K562 (cell line): ENCODE data around the gene PRSS22. TPM values are rescaled to one million over a fixed set of nuclear protein-coding genes. Genes with fewer than 3 reads are reported as not detected.

ENCODE experiments used
- ASH1L ChIP-seq: fragments of 450-650 bp; IDR thresholded peaks from 2 replicates; pipeline ENCODE4 v1.6.1; 2018; ENCODE audit warnings: borderline replicate concordance, mild to moderate bottlenecking, low read depth; ENCODE audit not compliant: partially characterized antibody
- CBFA2T2 ChIP-seq: fragments of 450-650 bp; conservative IDR thresholded peaks from 2 replicates; pipeline ENCODE4 v1.6.1; 2017; ENCODE audit warnings: mild to moderate bottlenecking
- E4F1 ChIP-seq: fragments of 250-450 bp; sonication (Bioruptor Pico); IDR thresholded peaks from 2 replicates; pipeline ENCODE4 v1.5.0; 2021; ENCODE audit warnings: mild to moderate bottlenecking, borderline replicate concordance
- FOXJ3 ChIP-seq: sonication (generic); formaldehyde crosslinking; IDR thresholded peaks from 2 replicates; pipeline ENCODE4 v1.4.0; 2020; ENCODE audit warnings: mild to moderate bottlenecking, missing genetic modification reagents
- GATAD2A ChIP-seq: fragments of 450-650 bp; IDR thresholded peaks from 2 replicates; pipeline ENCODE4 v1.6.1; 2017
- HNRNPL ChIP-seq: fragments of 200-400 bp; formaldehyde crosslinking; IDR thresholded peaks from 2 replicates; pipeline ENCODE4 v1.6.1; 2017; ENCODE audit warnings: low read depth, mild to moderate bottlenecking, low read length
- ID3 ChIP-seq, 2 experiments: fragments of 250-450 bp in 1 of 2; fragments of 450-650 bp in 1 of 2; sonication (Bioruptor Pico) in 1 of 2; IDR thresholded peaks; 2 replicates each; pipeline versions ENCODE4 v1.6.1 to v1.8.0; 2016 to 2021; ENCODE audit warnings: mild to moderate bottlenecking in 2 of 2, moderate library complexity in 2 of 2, missing compliant biosample characterization in 1 of 2, missing genetic modification characterization in 1 of 2
- MXD1 ChIP-seq: fragments of 250-450 bp; sonication (Bioruptor Pico); IDR thresholded peaks from 2 replicates; pipeline ENCODE4 v1.8.0; 2021; ENCODE audit warnings: borderline replicate concordance, mild to moderate bottlenecking, moderate library complexity; ENCODE audit not compliant: poor library complexity, severe bottlenecking
- NBN ChIP-seq: fragments of 450-650 bp; IDR thresholded peaks from 2 replicates; pipeline ENCODE4 v1.6.1; 2016; ENCODE audit warnings: low read depth, mild to moderate bottlenecking
- NCOA1 ChIP-seq: fragments of 450-650 bp; IDR thresholded peaks from 2 replicates; pipeline ENCODE4 v1.6.1; 2016; ENCODE audit warnings: low read depth
- NCOR1 ChIP-seq: fragments of 450-650 bp; IDR thresholded peaks from 2 replicates; pipeline ENCODE4 v1.6.1; 2016; ENCODE audit warnings: mild to moderate bottlenecking, moderate library complexity
- PURB ChIP-seq: sonication (generic); formaldehyde crosslinking; IDR thresholded peaks from 2 replicates; pipeline ENCODE4 v1.9.0; 2021; ENCODE audit warnings: low read depth, mild to moderate bottlenecking, missing genetic modification reagents
- TAF1 ChIP-seq: IDR thresholded peaks from 2 replicates; pipeline ENCODE4 v1.6.1; 2011; ENCODE audit warnings: mild to moderate bottlenecking, low read length, moderate library complexity; ENCODE audit not compliant: insufficient read depth, control insufficient read depth, severe bottlenecking; ENCODE audit errors: extremely low read depth
- TEAD4 ChIP-seq, 2 experiments: sonication (generic) in 1 of 2; formaldehyde crosslinking in 1 of 2; IDR thresholded peaks; 2 replicates each; pipeline versions ENCODE4 v1.6.1 to v1.8.0; 2012 to 2022; ENCODE audit warnings: borderline replicate concordance in 1 of 2, inconsistent platforms in 1 of 2, low read length in 1 of 2, mild to moderate bottlenecking in 1 of 2, missing genetic modification reagents in 1 of 2
- THRAP3 ChIP-seq: fragments of 450-650 bp; IDR thresholded peaks from 2 replicates; pipeline ENCODE4 v1.6.1; 2016; ENCODE audit warnings: mild to moderate bottlenecking, inconsistent platforms, borderline replicate concordance
- TSC22D4 ChIP-seq: fragments of 450-650 bp; IDR thresholded peaks from 2 replicates; pipeline ENCODE4 v1.6.1; 2016; ENCODE audit warnings: missing genetic modification characterization, missing biosample characterization, control low read depth
- ZBTB1 ChIP-seq: sonication (generic); formaldehyde crosslinking; IDR thresholded peaks from 2 replicates; pipeline ENCODE4 v1.8.1; 2023; ENCODE audit warnings: missing genetic modification reagents, low read depth, mild to moderate bottlenecking, borderline replicate concordance
- ZFP30 ChIP-seq: fragments of 250-450 bp; sonication (Bioruptor Pico); IDR thresholded peaks from 2 replicates; pipeline ENCODE4 v1.8.0; 2022; ENCODE audit warnings: moderate library complexity, mild to moderate bottlenecking, inconsistent platforms, borderline replicate concordance
- ZFPM2 ChIP-seq: fragments of 250-450 bp; sonication (Bioruptor Pico); IDR thresholded peaks from 2 replicates; pipeline ENCODE4 v1.5.1; 2022; ENCODE audit warnings: mild to moderate bottlenecking
- ZNF140 ChIP-seq: fragments of 250-450 bp; sonication (Bioruptor Pico); IDR thresholded peaks from 2 replicates; pipeline ENCODE4 v1.8.0; 2021; ENCODE audit warnings: moderate library complexity, mild to moderate bottlenecking, inconsistent platforms
- ZNF253 ChIP-seq: fragments of 250-450 bp; sonication (Bioruptor Pico); conservative IDR thresholded peaks from 2 replicates; pipeline ENCODE4 v1.6.1; 2021; ENCODE audit warnings: mild to moderate bottlenecking
- ZNF384 ChIP-seq: IDR thresholded peaks from 2 replicates; pipeline ENCODE4 v1.6.1; 2012; ENCODE audit warnings: low read depth, low read length, improper control_type of control experiment
- ZNF77 ChIP-seq: fragments of 250-450 bp; sonication (Bioruptor Pico); IDR thresholded peaks from 2 replicates; pipeline ENCODE4 v1.5.0; 2020
- ZNF780A ChIP-seq: fragments of 250-450 bp; sonication (Bioruptor Pico); IDR thresholded peaks from 2 replicates; pipeline ENCODE4 v1.5.0; 2021; ENCODE audit warnings: mild to moderate bottlenecking
- polyA plus RNA-seq, 8 experiments: library from polyadenylated mRNA; depleted of rRNA in 4 of 8; stranded (reverse) in 5 of 8; unstranded in 3 of 8; fragments of >200 nt; fragmentation: Nextera tagmentation in 2 of 8; fragmentation: Illumina TruSeq in 1 of 8; extraction: Ambion mirVana in 2 of 8; extraction: Trizol in 1 of 8; gene quantifications; 2 replicates each; pipeline versions ENCODE4 v1.2.1 to v1.2.3, GENCODE V29; 2011 to 2014; ENCODE audit warnings: inconsistent platforms in 1 of 8, missing spikeins in 1 of 8
- total RNA-seq, 7 experiments: library from RNA; depleted of rRNA in 6 of 7; stranded (reverse); fragments of >200 nt in 6 of 7; fragmentation: Illumina TruSeq in 2 of 7; extraction: Trizol in 2 of 7; gene quantifications; 2 replicates each; pipeline versions ENCODE4 v1.2.1 to v1.2.3, GENCODE V29; 2011 to 2021; ENCODE audit warnings: low replicate concordance in 1 of 7

The PRSS22 gene
- total and polyA plus RNA-seq, 9 of the 15 experiments (the other 6 are each of a cell fraction or from before 2014, with no cell fraction given): 0.13 to 0.42 TPM; not detected in 7

- TF ChIP-seq ID3 (CRISPR knock-in tag; IDR thresholded peaks at IDR 0.05) (no peak), ID3 (tag; IDR thresholded peaks at IDR 0.05) (no peak), ZFPM2 (CRISPR knock-in tag) (no peak), ZNF77 (CRISPR knock-in tag) (no peak), ZNF780A (no peak), GATAD2A (no peak), NCOR1 (no peak), ZNF140 (no peak), THRAP3 (no peak), ZBTB1 (peak; percentile 61; the same call in 1 of the 2 replicates), CBFA2T2 (no peak), ZNF384 (no peak), NBN (0 out of 2 replicates have a peak, but pooled peaks have one; percentile 19), TSC22D4 (tag) (no peak), MXD1 (CRISPR knock-in tag) (no peak), NCOA1 (no peak), PURB (CRISPR knock-in tag) (no peak), HNRNPL (no peak), ASH1L (peak; percentile 81), TAF1 (peak; percentile 99), ZFP30 (CRISPR knock-in tag) (no peak), FOXJ3 (CRISPR knock-in tag) (no peak), TEAD4 (IDR thresholded peaks at IDR 0.05; ENCODE audit: low read length) (peak; percentile 59), TEAD4 (CRISPR knock-in tag; IDR thresholded peaks at IDR 0.05; ENCODE audit: borderline replicate concordance) (peak; percentile 51; the same call in 1 of the 2 replicates), ZNF253 (CRISPR knock-in tag) (no peak), E4F1 (CRISPR knock-in tag) (no peak)
Measured at GRCh38 chr16:2905241-2905987, 47.4 kb upstream of the PRSS22 start (continued).
